ENCODE data around the gene COL4A1. TPM values are rescaled to one million over a fixed set of nuclear protein-coding genes. Genes with fewer than 3 reads are reported as not detected.

The COL4A1 gene
- polyA plus RNA-seq, 4 donors = 3.1 to 85.7 (median 32.2) TPM

DNA sequence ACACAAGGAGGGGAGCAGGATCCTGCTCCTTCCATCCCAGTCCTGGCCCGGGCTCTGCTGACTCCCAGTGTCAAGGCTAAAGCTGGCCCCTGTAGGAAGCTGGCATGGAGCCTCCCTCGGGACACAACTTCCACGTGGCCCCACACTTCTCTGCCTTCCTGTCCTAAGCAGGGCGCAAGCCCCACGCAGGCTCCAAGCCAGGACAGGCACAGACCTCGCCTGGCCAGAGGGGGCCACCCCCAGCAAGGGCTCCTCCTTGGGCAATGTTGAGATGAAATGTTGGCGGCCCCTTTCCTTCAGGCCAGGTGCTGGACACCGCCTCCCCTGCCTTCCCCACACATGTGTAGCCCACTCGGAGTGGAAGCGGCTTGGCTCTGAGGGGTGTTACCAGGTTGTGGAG is 66.6 kb downstream of the COL4A1 start:
- H3K27me3 ChIP-seq (ENCODE audit: control insufficient read depth in 3 of 3, insufficient read depth in 3 of 3, low read length in 3 of 3) = no peaks in the 10 kb centered on the region
- no peak overlapping the region for H3K27ac ChIP-seq (ENCODE audit: low read depth in 1 of 3, low read length in 2 of 3)
- H3K9me3 ChIP-seq (ENCODE audit: control insufficient read depth in 2 of 2, insufficient read depth in 1 of 2, low read depth in 1 of 2, low read length in 1 of 2) = no peaks in the 10 kb centered on the region
- H3K36me3 ChIP-seq (ENCODE audit: control insufficient read depth in 3 of 3, insufficient read depth in 2 of 3, low read depth in 1 of 3, low read length in 3 of 3) = peaks cover 0 to 10% (median 0%) of the 10 kb centered on the region in 3 donors
- peaks cover 0 to 13% (median 0%) of the 10 kb centered on the region in 3 donors for H3K4me1 ChIP-seq (ENCODE audit: control insufficient read depth in 3 of 3, insufficient read depth in 2 of 3, low read depth in 1 of 3, low read length in 2 of 3)
- DNase-seq (no peak), FAIRE-seq (no peak)
- WGBS, 3 donors = 76 to 82% (median 77%) methylated on average over 10 of the region's 10 CpGs
- H3K4me3 ChIP-seq (ENCODE audit: low read depth in 1 of 3, low read length in 3 of 3) = no peak overlapping the region

DNA sequence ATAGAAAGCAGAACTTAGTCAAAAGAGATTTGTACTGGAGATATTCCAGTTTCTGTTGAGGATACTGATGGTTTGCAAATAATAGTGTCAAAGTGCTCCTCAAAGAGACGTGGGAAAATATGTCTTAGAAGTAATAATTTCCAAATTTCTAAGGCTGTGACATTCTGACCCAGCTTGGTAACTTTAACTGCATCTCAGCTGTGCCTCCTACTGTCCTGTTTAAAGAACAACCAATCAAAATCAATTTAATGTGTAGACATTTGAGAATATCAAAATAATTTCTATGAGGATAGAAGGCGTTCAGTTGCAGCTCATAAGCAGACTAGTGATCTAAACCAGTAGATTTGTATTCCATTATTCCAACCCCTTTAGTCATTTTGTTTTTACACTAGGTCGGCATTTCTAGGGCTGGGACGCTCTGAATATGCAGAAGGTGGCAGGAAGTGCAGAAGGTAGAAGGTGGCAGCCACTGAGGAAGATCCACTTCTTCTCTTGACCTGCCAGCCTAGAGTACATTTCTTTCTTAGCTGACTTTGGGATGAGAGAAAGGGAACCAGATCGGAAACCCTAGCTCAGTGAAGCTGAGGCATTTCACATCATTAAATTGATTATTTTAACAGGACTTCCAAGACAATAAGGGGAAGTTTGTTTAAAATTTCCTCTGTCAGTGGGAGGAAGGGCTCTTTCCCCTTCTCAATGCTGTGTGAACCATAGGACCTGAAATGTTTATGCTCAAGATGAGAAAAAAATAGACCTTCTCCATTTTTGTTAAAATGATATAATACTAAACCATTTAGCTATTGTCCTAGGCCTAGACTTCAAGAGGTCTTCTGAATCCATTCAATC is 67.5 kb downstream of the COL4A1 start:
- no peaks in the 10 kb centered on the region for H3K9me3 ChIP-seq (ENCODE audit: control insufficient read depth in 2 of 2, insufficient read depth in 1 of 2, low read depth in 1 of 2, low read length in 1 of 2)
- FAIRE-seq (no peak), DNase-seq (no peak)
- H3K27me3 ChIP-seq (ENCODE audit: control insufficient read depth in 3 of 3, insufficient read depth in 3 of 3, low read length in 3 of 3) = no peaks in the 10 kb centered on the region
- H3K36me3 ChIP-seq (ENCODE audit: control insufficient read depth in 3 of 3, insufficient read depth in 2 of 3, low read depth in 1 of 3, low read length in 3 of 3) = peaks cover 0 to 7% (median 0%) of the 10 kb centered on the region in 3 donors
- H3K27ac ChIP-seq (ENCODE audit: low read depth in 1 of 3, low read length in 2 of 3) = no peak overlapping the region
- peaks cover 0 to 13% (median 0%) of the 10 kb centered on the region in 3 donors for H3K4me1 ChIP-seq (ENCODE audit: control insufficient read depth in 3 of 3, insufficient read depth in 2 of 3, low read depth in 1 of 3, low read length in 2 of 3)
- no peak overlapping the region for H3K4me3 ChIP-seq (ENCODE audit: low read depth in 1 of 3, low read length in 3 of 3)
- 51 to 54% (median 52%) methylated on average over 5 of the region's 5 CpGs for WGBS, 3 donors

DNA sequence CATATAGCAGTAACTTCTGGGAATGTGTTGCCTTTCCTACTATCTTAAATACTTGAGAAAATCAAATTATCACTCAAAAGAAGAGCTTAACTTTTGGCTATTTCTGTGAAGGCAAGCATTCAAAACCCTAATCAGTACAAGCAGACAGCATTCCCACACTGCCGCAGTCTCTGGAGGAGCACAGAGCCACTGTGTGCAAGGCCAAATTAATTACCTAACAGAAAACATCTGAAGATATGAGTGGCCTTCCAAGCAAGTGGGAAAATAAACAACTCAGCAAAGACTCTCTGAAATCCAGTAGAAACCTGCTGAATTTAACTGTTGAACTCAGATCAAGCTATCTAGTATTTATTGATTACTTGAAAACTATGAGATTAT is 68.2 kb downstream of the COL4A1 start:
- FAIRE-seq (no peak), DNase-seq (no peak)
- no peaks in the 10 kb centered on the region for H3K9me3 ChIP-seq (ENCODE audit: control insufficient read depth in 2 of 2, insufficient read depth in 1 of 2, low read depth in 1 of 2, low read length in 1 of 2)
- no peak overlapping the region for H3K4me3 ChIP-seq (ENCODE audit: low read depth in 1 of 3, low read length in 3 of 3)
- no peak overlapping the region for H3K27ac ChIP-seq (ENCODE audit: low read depth in 1 of 3, low read length in 2 of 3)
- peaks cover 0 to 13% (median 0%) of the 10 kb centered on the region in 3 donors for H3K4me1 ChIP-seq (ENCODE audit: control insufficient read depth in 3 of 3, insufficient read depth in 2 of 3, low read depth in 1 of 3, low read length in 2 of 3)
- H3K36me3 ChIP-seq (ENCODE audit: control insufficient read depth in 3 of 3, insufficient read depth in 2 of 3, low read depth in 1 of 3, low read length in 3 of 3) = peaks cover 0 to 7% (median 0%) of the 10 kb centered on the region in 3 donors
- no peaks in the 10 kb centered on the region for H3K27me3 ChIP-seq (ENCODE audit: control insufficient read depth in 3 of 3, insufficient read depth in 3 of 3, low read length in 3 of 3)
- WGBS, 3 donors = 61 to 88% (median 70%) methylated on average over 1 of the region's 1 CpG

DNA sequence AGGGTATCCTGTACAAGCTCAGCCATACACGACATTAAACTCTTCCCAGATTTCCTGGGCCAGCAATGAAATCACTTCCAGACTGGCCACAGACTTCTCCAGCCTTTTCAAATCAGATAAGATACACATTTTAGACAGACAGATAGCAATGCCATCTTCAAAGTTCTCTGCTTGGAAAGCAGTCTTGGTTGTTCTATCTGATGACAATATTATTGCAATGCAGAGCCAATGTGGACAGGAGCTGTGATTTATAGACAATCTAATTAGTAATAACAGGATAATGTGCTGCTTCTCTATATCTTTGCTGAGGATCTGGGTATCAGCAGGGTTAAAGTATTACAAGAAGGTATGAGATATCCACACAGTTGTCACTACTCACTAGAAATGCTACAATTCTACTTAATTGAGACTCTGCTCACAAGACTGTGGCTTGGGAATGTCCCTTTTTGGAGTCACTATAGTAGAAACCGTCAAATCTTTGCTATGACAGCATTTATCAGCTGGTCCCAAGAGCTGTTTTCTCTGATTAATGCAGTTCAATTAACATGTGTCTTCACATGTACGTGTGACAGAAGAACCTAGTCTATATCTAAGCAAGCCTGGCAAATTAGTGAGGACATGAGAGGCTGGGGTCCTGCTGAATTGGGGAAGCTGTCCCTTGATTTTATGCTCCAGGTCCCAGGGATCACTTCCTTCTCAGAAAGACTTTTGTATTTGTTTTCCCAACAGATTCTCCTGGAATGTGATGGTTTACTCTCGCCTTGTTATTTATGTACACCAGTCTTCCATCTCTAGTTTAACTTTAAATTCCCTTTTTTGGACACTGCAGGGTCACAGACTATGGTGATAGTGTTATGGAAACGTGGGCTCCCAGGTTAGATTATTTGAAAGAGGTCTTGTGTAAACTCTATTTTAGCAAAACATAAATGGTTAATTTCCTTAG is 68.8 kb downstream of the COL4A1 start:
- no peaks in the 10 kb centered on the region for H3K9me3 ChIP-seq (ENCODE audit: control insufficient read depth in 2 of 2, insufficient read depth in 1 of 2, low read depth in 1 of 2, low read length in 1 of 2)
- H3K27ac ChIP-seq (ENCODE audit: low read depth in 1 of 3, low read length in 2 of 3) = peak overlapping the region in 2 of 3 donors; percentile 28 to 68
- no peak for DNase-seq
- FAIRE-seq = no peak
- peaks cover 0 to 7% (median 0%) of the 10 kb centered on the region in 3 donors for H3K36me3 ChIP-seq (ENCODE audit: control insufficient read depth in 3 of 3, insufficient read depth in 2 of 3, low read depth in 1 of 3, low read length in 3 of 3)
- peaks cover 0 to 13% (median 0%) of the 10 kb centered on the region in 3 donors for H3K4me1 ChIP-seq (ENCODE audit: control insufficient read depth in 3 of 3, insufficient read depth in 2 of 3, low read depth in 1 of 3, low read length in 2 of 3)
- WGBS, 3 donors = 44 to 59% (median 52%) methylated on average over 5 of the region's 5 CpGs
- no peaks in the 10 kb centered on the region for H3K27me3 ChIP-seq (ENCODE audit: control insufficient read depth in 3 of 3, insufficient read depth in 3 of 3, low read length in 3 of 3)
- H3K4me3 ChIP-seq (ENCODE audit: low read depth in 1 of 3, low read length in 3 of 3) = no peak overlapping the region

DNA sequence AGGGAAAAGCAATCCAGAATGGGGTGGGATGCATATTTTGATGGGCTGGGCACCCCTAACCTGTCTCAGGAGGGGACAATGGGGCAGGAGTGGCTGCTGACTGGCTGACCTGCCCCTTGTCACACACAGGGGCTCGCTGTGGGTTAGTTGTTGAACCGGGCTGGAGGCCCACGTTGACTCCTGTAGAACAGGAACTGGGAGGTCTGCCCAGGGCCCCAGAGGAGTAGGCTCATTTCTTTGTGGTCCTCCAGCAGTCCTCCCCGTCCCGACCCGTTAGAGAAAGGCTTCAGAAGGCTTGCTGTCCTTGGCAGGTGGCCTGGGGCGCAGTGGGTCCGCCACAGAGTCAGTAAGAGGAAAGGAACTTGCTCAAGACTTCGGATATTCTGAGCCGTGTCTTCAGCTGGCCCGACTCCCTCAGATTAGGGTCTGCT is 70.1 kb downstream of the COL4A1 start:
- Histone ChIP-seq H3K27ac (ENCODE audit: low read depth in 1 of 3, low read length in 2 of 3) (peak overlapping the region in 1 of 3 donors; percentile 68), H3K9me3 (ENCODE audit: control insufficient read depth in 2 of 2, insufficient read depth in 1 of 2, low read depth in 1 of 2, low read length in 1 of 2) (no peaks in the 10 kb centered on the region), H3K36me3 (ENCODE audit: control insufficient read depth in 3 of 3, insufficient read depth in 2 of 3, low read depth in 1 of 3, low read length in 3 of 3) (peaks cover 0 to 7% (median 0%) of the 10 kb centered on the region in 3 donors), H3K4me3 (ENCODE audit: low read depth in 1 of 3, low read length in 3 of 3) (no peak overlapping the region), H3K4me1 (ENCODE audit: control insufficient read depth in 3 of 3, insufficient read depth in 2 of 3, low read depth in 1 of 3, low read length in 2 of 3) (peaks cover 0 to 13% (median 0%) of the 10 kb centered on the region in 3 donors), H3K27me3 (ENCODE audit: control insufficient read depth in 3 of 3, insufficient read depth in 3 of 3, low read length in 3 of 3) (no peaks in the 10 kb centered on the region)
- DNase-seq (no peak), FAIRE-seq (no peak)
- 52 to 77% (median 74%) methylated on average over 11 of the region's 11 CpGs for WGBS, 3 donors

DNA sequence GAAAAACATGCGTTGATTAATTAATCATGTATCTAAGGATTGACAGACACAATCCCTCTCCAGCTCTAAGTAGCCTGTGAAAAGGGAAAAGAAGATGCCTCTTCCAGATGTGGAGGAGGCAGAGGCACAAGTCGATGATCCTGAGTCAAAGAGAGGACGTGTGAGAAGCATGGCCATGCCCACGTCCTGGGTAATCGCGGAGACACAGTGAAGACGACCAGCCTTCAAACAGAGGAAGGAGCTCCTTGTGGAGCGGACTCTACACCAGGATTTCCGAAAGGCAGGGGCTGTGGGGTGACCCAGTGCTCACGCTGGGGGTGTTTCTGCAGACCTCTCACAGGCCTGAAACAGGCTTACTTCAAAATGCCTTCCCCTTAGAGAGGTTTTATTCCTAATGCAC is 70.5 kb downstream of the COL4A1 start:
- 83 to 90% (median 84%) methylated on average over 10 of the region's 10 CpGs for WGBS, 3 donors
- Histone ChIP-seq H3K27ac (ENCODE audit: low read depth in 1 of 3, low read length in 2 of 3) (peak overlapping the region in 1 of 3 donors; percentile 68), H3K27me3 (ENCODE audit: control insufficient read depth in 3 of 3, insufficient read depth in 3 of 3, low read length in 3 of 3) (no peaks in the 10 kb centered on the region), H3K9me3 (ENCODE audit: control insufficient read depth in 2 of 2, insufficient read depth in 1 of 2, low read depth in 1 of 2, low read length in 1 of 2) (no peaks in the 10 kb centered on the region), H3K4me3 (ENCODE audit: low read depth in 1 of 3, low read length in 3 of 3) (no peak overlapping the region), H3K36me3 (ENCODE audit: control insufficient read depth in 3 of 3, insufficient read depth in 2 of 3, low read depth in 1 of 3, low read length in 3 of 3) (peaks cover 0 to 5% (median 0%) of the 10 kb centered on the region in 3 donors), H3K4me1 (ENCODE audit: control insufficient read depth in 3 of 3, insufficient read depth in 2 of 3, low read depth in 1 of 3, low read length in 2 of 3) (peaks cover 0 to 13% (median 0%) of the 10 kb centered on the region in 3 donors)
- no peak for FAIRE-seq
- DNase-seq = no peak

DNA sequence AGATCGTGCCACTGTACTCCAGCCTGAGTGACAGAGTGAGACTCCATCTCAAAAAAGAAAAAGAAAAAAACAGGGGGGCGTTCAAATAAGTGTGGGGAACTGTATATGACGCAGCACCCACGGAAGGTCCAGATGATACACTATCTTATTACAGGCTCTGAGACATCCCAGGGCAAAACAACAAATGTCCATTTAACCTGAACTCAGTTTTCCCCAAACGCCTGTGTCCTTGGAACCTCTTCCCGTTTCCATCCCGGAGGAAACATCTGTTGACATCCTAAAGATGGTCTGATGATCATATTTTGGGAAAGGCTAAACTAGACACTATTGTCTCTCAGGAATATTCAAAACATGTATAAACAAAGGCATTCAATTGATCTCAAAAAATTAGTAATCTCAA is 72.4 kb downstream of the COL4A1 start:
- DNase-seq (no peak), FAIRE-seq (no peak)
- 75 to 89% (median 77%) methylated on average over 7 of the region's 7 CpGs for WGBS, 3 donors
- Histone ChIP-seq H3K4me1 (ENCODE audit: control insufficient read depth in 3 of 3, insufficient read depth in 2 of 3, low read depth in 1 of 3, low read length in 2 of 3) (peaks cover 0 to 13% (median 0%) of the 10 kb centered on the region in 3 donors), H3K27ac (ENCODE audit: low read depth in 1 of 3, low read length in 2 of 3) (no peak overlapping the region), H3K36me3 (ENCODE audit: control insufficient read depth in 3 of 3, insufficient read depth in 2 of 3, low read depth in 1 of 3, low read length in 3 of 3) (no peaks in the 10 kb centered on the region), H3K9me3 (ENCODE audit: control insufficient read depth in 2 of 2, insufficient read depth in 1 of 2, low read depth in 1 of 2, low read length in 1 of 2) (no peaks in the 10 kb centered on the region), H3K4me3 (ENCODE audit: low read depth in 1 of 3, low read length in 3 of 3) (no peak overlapping the region), H3K27me3 (ENCODE audit: control insufficient read depth in 3 of 3, insufficient read depth in 3 of 3, low read length in 3 of 3) (no peaks in the 10 kb centered on the region)

DNA sequence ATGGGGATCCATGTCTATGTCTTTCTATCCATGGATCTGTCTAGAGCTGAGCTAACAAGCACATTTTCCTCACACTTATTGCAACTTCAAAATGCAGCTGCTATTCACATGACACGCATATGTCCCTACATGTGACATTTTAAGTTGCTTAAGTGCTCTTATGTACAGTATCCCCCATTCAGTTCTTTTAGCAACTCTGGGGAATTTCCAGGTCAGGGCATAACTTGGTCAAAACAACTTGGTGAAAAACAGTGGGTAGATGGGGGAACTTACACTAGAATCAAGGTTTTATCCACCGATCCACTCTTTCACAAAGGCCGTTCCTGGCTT is 73.0 kb downstream of the COL4A1 start:
- H3K4me3 ChIP-seq (ENCODE audit: low read depth in 1 of 3, low read length in 3 of 3) = no peak overlapping the region
- peak overlapping the region in 1 of 3 donors; percentile 81 for H3K27ac ChIP-seq (ENCODE audit: low read depth in 1 of 3, low read length in 2 of 3)
- no peaks in the 10 kb centered on the region for H3K27me3 ChIP-seq (ENCODE audit: control insufficient read depth in 3 of 3, insufficient read depth in 3 of 3, low read length in 3 of 3)
- DNase-seq (no peak), FAIRE-seq (no peak)
- WGBS, 3 donors = 49 to 65% (median 62%) methylated on average over 3 of the region's 3 CpGs
- H3K4me1 ChIP-seq (ENCODE audit: control insufficient read depth in 3 of 3, insufficient read depth in 2 of 3, low read depth in 1 of 3, low read length in 2 of 3) = peaks cover 0 to 13% (median 0%) of the 10 kb centered on the region in 3 donors
- no peaks in the 10 kb centered on the region for H3K36me3 ChIP-seq (ENCODE audit: control insufficient read depth in 3 of 3, insufficient read depth in 2 of 3, low read depth in 1 of 3, low read length in 3 of 3)
- no peaks in the 10 kb centered on the region for H3K9me3 ChIP-seq (ENCODE audit: control insufficient read depth in 2 of 2, insufficient read depth in 1 of 2, low read depth in 1 of 2, low read length in 1 of 2)

Data from small intestine (tissue), 7 donors.